ENCODE measurements around the gene PLAC9. TPM values are rescaled to one million over a fixed set of nuclear protein-coding genes. Genes with fewer than 3 reads are reported as not detected.
A peak's percentile ranks its signal among the peaks of the same experiment; 100 is the strongest.

Gene PLAC9
- total RNA-seq, 1 donor from 2014 or later = not detected

DNA sequence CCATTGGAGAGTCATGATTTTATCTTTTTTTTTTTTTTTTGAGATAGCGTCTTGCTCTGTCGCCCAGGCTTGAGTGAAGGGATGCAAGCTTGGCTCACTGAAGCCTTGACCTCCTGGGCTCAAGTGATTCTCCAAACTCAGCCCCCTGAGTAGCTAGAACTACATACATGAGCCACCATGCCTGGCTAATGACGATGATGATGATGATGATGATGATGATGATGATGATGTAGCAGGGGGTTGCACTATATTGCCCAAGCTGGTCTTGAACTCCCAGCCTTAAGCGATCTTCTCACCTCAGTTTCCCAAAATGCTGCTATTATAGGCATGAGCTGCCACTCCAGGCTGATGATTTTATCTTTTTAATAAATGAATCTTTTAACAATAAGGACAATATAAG lies 13.9 kb upstream of the PLAC9 start:
- TF ChIP-seq CTCF (IDR thresholded peaks at IDR 0.05; ENCODE audit: partially characterized antibody, unreplicated experiment) = no peak
- H3K27me3 Mint-ChIP-seq (ENCODE audit: unreplicated experiment) = no peaks in the 10 kb centered on the region

GRCh38 chr10:80122110-80122710 lies 10.3 kb upstream of the PLAC9 start:
- no peak for TF ChIP-seq CTCF (IDR thresholded peaks at IDR 0.05; ENCODE audit: partially characterized antibody, unreplicated experiment)
- H3K4me3 Mint-ChIP-seq (ENCODE audit: unreplicated experiment) = no peak overlapping the region
- no peak for DNase-seq
- H3K36me3 Mint-ChIP-seq (ENCODE audit: unreplicated experiment) = no peaks in the 10 kb centered on the region
- no peak overlapping the region for H3K27ac Mint-ChIP-seq (ENCODE audit: unreplicated experiment)
- no peaks in the 10 kb centered on the region for H3K27me3 Mint-ChIP-seq (ENCODE audit: unreplicated experiment)
- H3K4me1 Mint-ChIP-seq (ENCODE audit: low read depth, unreplicated experiment) = no peaks in the 10 kb centered on the region
- H3K9me3 Mint-ChIP-seq (ENCODE audit: unreplicated experiment) = peaks cover 1% of the 10 kb centered on the region

More for the DNA sequence above, 13.9 kb upstream of the PLAC9 start:
- DNase-seq = no peak
- H3K9me3 Mint-ChIP-seq (ENCODE audit: unreplicated experiment) = peaks cover 1% of the 10 kb centered on the region
- no peaks in the 10 kb centered on the region for H3K36me3 Mint-ChIP-seq (ENCODE audit: unreplicated experiment)
- no peak overlapping the region for H3K4me3 Mint-ChIP-seq (ENCODE audit: unreplicated experiment)
- H3K4me1 Mint-ChIP-seq (ENCODE audit: low read depth, unreplicated experiment) = no peaks in the 10 kb centered on the region
- no peak overlapping the region for H3K27ac Mint-ChIP-seq (ENCODE audit: unreplicated experiment)

- DNase-seq = no peak
- TF ChIP-seq CTCF (IDR thresholded peaks at IDR 0.05; ENCODE audit: partially characterized antibody, unreplicated experiment) = no peak
- Mint-ChIP-seq H3K9me3 (ENCODE audit: unreplicated experiment) (peaks cover 1% of the 10 kb centered on the region), H3K27ac (ENCODE audit: unreplicated experiment) (no peak overlapping the region), H3K4me1 (ENCODE audit: low read depth, unreplicated experiment) (no peaks in the 10 kb centered on the region), H3K27me3 (ENCODE audit: unreplicated experiment) (no peaks in the 10 kb centered on the region), H3K4me3 (ENCODE audit: unreplicated experiment) (no peak overlapping the region), H3K36me3 (ENCODE audit: unreplicated experiment) (no peaks in the 10 kb centered on the region)
Observed at GRCh38 chr10:80122746-80123145, 9.8 kb upstream of the PLAC9 start.

DNA sequence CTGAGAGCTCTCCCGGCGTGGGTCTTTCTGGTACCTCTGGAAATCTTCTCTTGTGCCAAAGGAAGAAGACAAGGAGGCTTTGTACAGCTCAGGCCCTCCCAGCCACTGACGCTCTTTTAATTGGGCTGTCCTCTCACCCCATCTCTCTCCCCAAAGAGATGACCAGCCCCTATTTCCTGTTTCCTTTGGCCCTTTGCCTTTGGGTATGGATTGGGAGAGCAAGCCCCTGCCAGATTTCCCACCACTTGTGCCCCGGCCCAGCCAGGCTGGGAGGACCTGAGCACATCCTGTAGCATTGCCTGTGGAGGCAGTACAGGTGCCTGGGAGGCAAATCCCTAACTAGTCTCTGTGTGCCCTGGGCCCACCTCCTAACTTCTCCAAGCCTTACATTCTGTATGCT lies 5.7 kb upstream of the PLAC9 start:
- no peak for TF ChIP-seq CTCF (IDR thresholded peaks at IDR 0.05; ENCODE audit: partially characterized antibody, unreplicated experiment)
- DNase-seq = no peak
- H3K9me3 Mint-ChIP-seq (ENCODE audit: unreplicated experiment) = no peaks in the 10 kb centered on the region
- H3K27ac Mint-ChIP-seq (ENCODE audit: unreplicated experiment) = no peak overlapping the region
- H3K27me3 Mint-ChIP-seq (ENCODE audit: unreplicated experiment) = peaks cover 2% of the 10 kb centered on the region
- no peaks in the 10 kb centered on the region for H3K4me1 Mint-ChIP-seq (ENCODE audit: low read depth, unreplicated experiment)
- no peaks in the 10 kb centered on the region for H3K36me3 Mint-ChIP-seq (ENCODE audit: unreplicated experiment)
- H3K4me3 Mint-ChIP-seq (ENCODE audit: unreplicated experiment) = no peak overlapping the region

GRCh38 chr10:80131499-80131901 lies 1.0 kb upstream of the PLAC9 start:
- H3K27me3 Mint-ChIP-seq (ENCODE audit: unreplicated experiment) = peaks cover 5% of the 10 kb centered on the region
- peak overlapping the region; percentile 65 for H3K4me3 Mint-ChIP-seq (ENCODE audit: unreplicated experiment)
- no peak for TF ChIP-seq CTCF (IDR thresholded peaks at IDR 0.05; ENCODE audit: partially characterized antibody, unreplicated experiment)
- no peak for DNase-seq
- peaks cover 3% of the 10 kb centered on the region for H3K4me1 Mint-ChIP-seq (ENCODE audit: low read depth, unreplicated experiment)
- peaks cover 1% of the 10 kb centered on the region for H3K9me3 Mint-ChIP-seq (ENCODE audit: unreplicated experiment)
- no peak overlapping the region for H3K27ac Mint-ChIP-seq (ENCODE audit: unreplicated experiment)
- H3K36me3 Mint-ChIP-seq (ENCODE audit: unreplicated experiment) = no peaks in the 10 kb centered on the region

Data from glutamatergic neuron (in vitro differentiated cells).